Upper lobe of left lung (tissue), 4 donors: ENCODE results near the gene RIT2.

ENCODE experiments used
- CTCF ChIP-seq, 6 experiments: fragments of 450-650 bp in 4 of 6; fragments of 200-600 bp in 2 of 6; sonication (generic) in 2 of 6; IDR thresholded peaks; one replicate each; pipeline ENCODE4 v1.5.1; 2016 to 2019; ENCODE audit warnings: antibody characterized with exemption in 6 of 6
- POLR2AphosphoS5 ChIP-seq, 2 donors: sonication (generic); formaldehyde crosslinking; IDR thresholded peaks; one replicate each; pipeline ENCODE4 v1.5.1; 2017; ENCODE audit warnings: antibody characterized with exemption in 2 of 2

- TF ChIP-seq CTCF (IDR thresholded peaks at IDR 0.05) = no peak
- TF ChIP-seq POLR2AphosphoS5 (IDR thresholded peaks at IDR 0.05) = no peak
Measured at GRCh38 chr18:42798606-42799170, 316.8 kb downstream of the RIT2 start.
